AG09309 (cell line): ENCODE data around the gene CTDSPL.

Experiments
- DNase-seq: peaks from one replicate; pipeline ENCODE4 v3.0.0-alpha.2; 2010; ENCODE audit warnings: low read depth
- H3K4me3 ChIP-seq: 2 replicates; pipeline ENCODE4 v1.5.1; 2011; ENCODE audit warnings: mild to moderate bottlenecking, low read depth, low read length, moderate library complexity; ENCODE audit not compliant: control insufficient read depth
- TF ChIP-seq, protein P1 (sequence below): IDR thresholded peaks from 2 replicates; pipeline ENCODE4 v1.5.1; 2011; ENCODE audit warnings: mild to moderate bottlenecking, low read depth, low read length, inconsistent platforms; ENCODE audit not compliant: insufficient read depth, control insufficient read depth; ENCODE audit errors: missing control alignments

CTDSPL gene

DNA sequence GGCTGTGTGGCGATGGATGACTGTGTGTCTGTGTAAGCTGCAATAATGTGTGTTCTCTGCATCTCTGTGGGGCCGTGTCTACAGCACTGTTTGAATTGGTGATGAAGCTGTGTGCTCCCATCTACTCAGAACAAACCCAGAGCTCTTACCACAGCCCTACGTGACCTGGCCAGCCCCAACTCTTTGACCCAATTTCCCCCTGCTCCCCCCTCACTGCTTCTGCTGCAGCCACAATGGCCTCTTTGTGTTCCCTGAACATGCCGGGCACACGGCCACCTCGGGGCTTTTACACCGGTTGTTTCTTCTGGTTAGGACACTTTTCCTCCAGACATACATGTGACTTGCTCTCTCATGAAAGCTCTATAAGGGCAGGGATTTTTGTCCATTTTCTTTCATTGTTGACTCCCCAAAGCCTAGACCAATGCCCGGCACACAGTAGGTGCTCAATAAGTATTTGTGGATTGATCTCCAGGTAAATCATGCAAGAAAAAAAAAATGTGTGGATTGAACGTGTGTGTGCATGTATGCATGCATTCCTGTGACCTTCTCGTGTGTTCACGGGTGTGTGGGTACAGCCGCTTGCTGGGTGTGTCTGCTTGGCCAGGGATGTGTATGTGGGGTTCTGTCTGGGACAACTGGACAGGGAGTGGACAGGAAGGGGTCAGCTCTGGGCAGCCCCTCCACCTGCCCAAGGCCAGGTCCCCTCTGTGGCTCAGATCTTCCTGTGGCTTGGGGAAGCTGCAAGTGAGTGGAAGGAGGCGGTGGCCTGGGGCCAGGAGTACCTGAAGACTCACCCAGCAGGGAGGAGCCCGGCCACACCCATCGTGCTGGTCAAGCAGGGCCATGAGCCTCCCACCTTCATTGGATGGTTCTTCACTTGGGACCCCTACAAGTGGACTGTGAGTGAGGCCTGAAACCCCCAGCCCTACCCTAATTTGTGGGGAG is 143.7 kb downstream of the CTDSPL start:
- no peak overlapping the region for H3K4me3 ChIP-seq
- no peak for DNase-seq
- TF ChIP-seq, protein P1, sequence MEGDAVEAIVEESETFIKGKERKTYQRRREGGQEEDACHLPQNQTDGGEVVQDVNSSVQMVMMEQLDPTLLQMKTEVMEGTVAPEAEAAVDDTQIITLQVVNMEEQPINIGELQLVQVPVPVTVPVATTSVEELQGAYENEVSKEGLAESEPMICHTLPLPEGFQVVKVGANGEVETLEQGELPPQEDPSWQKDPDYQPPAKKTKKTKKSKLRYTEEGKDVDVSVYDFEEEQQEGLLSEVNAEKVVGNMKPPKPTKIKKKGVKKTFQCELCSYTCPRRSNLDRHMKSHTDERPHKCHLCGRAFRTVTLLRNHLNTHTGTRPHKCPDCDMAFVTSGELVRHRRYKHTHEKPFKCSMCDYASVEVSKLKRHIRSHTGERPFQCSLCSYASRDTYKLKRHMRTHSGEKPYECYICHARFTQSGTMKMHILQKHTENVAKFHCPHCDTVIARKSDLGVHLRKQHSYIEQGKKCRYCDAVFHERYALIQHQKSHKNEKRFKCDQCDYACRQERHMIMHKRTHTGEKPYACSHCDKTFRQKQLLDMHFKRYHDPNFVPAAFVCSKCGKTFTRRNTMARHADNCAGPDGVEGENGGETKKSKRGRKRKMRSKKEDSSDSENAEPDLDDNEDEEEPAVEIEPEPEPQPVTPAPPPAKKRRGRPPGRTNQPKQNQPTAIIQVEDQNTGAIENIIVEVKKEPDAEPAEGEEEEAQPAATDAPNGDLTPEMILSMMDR, result no peak

DNA sequence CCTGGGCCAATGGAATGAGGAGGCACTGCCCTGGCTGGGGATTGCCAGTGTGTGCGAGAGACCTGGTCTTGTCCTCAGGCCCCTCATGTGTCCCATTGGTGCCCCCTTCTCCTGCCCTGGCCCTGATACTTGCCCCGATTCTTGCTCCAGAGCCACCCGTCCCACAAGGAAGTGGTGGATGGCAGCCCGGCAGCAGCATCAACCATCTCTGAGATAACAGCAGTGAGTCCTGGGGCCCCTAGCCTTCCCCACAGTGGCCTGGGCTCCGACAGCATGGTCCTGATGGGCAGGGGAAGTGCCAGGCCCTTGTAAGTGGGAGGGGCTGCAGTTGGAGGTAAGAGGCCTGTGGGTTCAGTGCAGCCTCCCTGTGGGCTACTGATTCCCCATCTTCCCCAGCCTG is 144.4 kb downstream of the CTDSPL start:
- no peak for DNase-seq
- TF ChIP-seq, protein P1, result no peak
- H3K4me3 ChIP-seq, result no peak overlapping the region

DNA sequence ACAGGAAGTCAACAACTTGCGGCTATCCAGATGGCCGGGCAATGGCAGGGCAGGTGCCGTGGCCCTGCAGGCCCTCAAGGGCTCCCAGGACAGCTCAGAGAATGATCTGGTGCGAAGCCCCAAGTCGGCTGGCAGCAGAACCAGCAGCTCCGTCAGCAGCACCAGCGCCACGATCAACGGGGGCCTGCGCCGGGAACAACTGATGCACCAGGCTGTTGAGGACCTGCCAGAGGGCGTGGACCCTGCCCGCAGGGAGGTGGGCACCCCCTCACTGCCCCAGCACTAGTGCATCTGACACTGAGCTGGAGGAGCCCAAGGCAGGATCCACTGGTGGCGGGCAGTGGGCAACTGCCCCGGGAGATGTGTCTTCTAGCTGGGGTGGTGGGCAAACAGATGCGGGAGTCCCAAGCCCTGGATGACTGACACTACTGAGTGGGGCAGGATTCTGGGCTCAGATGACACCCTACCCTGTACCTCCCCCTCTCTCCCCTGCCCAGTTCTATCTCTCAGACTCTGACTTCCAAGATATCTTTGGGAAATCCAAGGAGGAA is 144.8 kb downstream of the CTDSPL start:
- no peak for DNase-seq
- TF ChIP-seq, protein P1, result no peak

DNA sequence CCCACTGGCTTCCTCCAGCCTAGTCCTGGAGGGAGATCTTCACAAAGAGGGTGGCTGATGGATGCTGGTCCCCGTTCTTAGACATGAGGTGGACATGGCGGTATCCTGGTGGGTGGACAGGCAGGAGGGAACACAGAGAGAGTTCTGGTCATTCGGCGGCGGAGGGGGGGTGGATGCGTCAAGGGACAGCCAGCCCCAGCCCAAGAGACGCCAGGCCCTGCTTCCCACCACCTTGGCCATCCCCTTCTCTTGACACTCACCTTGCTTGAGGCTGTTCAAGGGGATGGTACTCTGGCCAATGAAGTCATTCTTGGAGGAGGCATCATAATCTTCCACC is 146.0 kb downstream of the CTDSPL start:
- H3K4me3 ChIP-seq, result no peak overlapping the region
- DNase-seq, result no peak
- TF ChIP-seq, protein P1, result no peak

More for the DNA sequence above, 144.8 kb downstream of the CTDSPL start:
- H3K4me3 ChIP-seq, result no peak overlapping the region

DNA sequence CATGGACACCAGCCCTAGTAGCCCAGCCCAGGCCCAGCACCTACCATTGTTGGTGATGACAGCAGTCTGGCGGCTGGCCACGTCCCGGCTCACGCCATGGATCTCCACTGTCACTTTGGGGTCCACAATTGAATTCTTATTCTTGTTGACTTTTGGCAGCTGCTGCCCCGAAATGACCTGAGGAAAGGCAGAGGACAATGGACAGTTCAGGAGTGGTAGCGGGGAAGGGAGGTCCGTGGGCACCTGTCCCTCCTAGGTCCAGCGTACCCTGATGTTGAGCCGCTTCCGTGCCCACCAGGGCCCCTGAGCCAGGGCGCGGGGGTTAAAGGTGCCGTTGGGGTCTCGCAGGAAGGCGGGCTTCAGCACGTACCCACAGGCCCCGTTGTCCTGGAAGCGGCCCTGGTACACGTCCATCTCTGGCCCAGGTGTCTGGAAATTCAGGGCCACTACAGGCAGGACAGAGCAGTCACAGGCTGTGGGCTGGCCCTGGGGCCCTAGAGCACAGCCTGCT is 146.6 kb downstream of the CTDSPL start:
- H3K4me3 ChIP-seq, result no peak overlapping the region
- TF ChIP-seq, protein P1, result no peak
- no peak for DNase-seq

DNA sequence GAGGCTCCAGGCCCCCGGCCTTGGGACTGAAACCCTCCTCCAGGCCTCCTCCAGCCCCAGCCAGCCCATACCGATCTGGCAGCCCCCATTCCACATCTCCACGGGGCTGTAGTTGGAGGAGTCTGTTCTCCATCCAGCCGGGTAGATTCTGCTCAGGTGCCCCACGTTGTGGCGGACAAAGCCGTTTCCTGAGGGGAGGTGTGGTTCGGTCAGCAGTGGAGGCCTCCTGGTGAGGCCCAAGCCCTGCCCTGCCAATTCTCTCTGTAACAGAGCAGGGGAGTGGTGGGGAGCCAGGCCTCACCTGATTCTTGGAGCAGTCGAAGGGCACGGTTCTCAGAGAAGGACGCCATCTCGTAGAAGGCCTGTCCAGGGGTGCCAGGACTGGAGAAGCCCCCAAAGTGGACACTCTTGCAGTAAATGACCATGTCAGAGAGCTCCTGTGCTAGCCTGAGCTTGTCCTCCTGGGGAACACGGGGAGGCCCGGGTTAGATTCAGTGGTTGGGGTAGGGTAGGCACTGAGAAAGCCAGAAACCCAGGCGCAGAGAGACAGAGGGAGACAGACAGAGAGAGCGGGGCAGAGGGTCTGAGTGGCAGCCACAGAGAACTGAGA is 147.4 kb downstream of the CTDSPL start:
- H3K4me3 ChIP-seq, result no peak overlapping the region
- DNase-seq, result no peak
- TF ChIP-seq, protein P1, result no peak
